ENCODE results near the gene IER5. TPM values are rescaled to one million over a fixed set of nuclear protein-coding genes. Genes with fewer than 3 reads are reported as not detected.
"Not testable (repeated sequence)": the region's sequence is repeated elsewhere in the genome, so short reads cannot be mapped to it uniquely, and the experiment has no call there.

The IER5 gene
- total RNA-seq, 1 donor from 2014 or later, result 32.0 TPM

DNA sequence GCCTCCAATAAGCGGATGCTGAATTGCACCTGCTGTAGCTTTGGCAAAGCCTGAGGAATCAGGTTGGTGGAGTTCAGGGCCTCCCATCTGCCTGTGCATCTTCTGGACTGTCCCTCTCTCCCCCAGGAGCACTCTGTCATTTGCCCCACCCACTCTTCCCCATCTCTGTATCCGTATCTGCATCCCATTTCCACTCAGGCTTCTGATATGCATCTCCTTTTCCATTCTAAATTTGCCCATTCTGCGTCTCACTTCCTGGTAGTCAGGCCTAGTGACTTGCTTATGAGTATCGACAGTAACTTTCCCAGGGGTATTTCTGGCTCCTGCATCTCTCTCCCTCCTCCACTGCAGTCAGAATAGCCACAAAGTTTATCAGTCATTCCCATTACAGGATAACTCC is 39.1 kb upstream of the IER5 start:
- intact Hi-C loops (cut with DNase I), result no loop called here
- H3K4me1 ChIP-seq, result peaks cover 7% of the 10 kb centered on the region
- H3K4me3 ChIP-seq, result no peak overlapping the region
- ATAC-seq, result no peak
- TF ChIP-seq, protein P1, sequence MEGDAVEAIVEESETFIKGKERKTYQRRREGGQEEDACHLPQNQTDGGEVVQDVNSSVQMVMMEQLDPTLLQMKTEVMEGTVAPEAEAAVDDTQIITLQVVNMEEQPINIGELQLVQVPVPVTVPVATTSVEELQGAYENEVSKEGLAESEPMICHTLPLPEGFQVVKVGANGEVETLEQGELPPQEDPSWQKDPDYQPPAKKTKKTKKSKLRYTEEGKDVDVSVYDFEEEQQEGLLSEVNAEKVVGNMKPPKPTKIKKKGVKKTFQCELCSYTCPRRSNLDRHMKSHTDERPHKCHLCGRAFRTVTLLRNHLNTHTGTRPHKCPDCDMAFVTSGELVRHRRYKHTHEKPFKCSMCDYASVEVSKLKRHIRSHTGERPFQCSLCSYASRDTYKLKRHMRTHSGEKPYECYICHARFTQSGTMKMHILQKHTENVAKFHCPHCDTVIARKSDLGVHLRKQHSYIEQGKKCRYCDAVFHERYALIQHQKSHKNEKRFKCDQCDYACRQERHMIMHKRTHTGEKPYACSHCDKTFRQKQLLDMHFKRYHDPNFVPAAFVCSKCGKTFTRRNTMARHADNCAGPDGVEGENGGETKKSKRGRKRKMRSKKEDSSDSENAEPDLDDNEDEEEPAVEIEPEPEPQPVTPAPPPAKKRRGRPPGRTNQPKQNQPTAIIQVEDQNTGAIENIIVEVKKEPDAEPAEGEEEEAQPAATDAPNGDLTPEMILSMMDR (IDR thresholded peaks at IDR 0.05), result no peak
- no peaks in the 10 kb centered on the region for H3K27me3 ChIP-seq
- H3K36me3 ChIP-seq, result peaks cover 29% of the 10 kb centered on the region
- no peaks in the 10 kb centered on the region for H3K9me3 ChIP-seq
- DNase-seq, result no peak
- no peak overlapping the region for H3K27ac ChIP-seq

- DNase-seq (no peak), ATAC-seq (no peak)
- Histone ChIP-seq H3K36me3 (peaks cover 41% of the 10 kb centered on the region), H3K4me3 (no peak overlapping the region), H3K27me3 (no peaks in the 10 kb centered on the region), H3K4me1 (no peaks in the 10 kb centered on the region), H3K27ac (no peak overlapping the region), H3K9me3 (no peaks in the 10 kb centered on the region)
- TF ChIP-seq, protein P1 (IDR thresholded peaks at IDR 0.05), result no peak
- intact Hi-C loops (cut with DNase I), result no loop called here
Measured at GRCh38 chr1:181050922-181051321, 37.6 kb upstream of the IER5 start.

GRCh38 chr1:181056560-181056959 is 31.9 kb upstream of the IER5 start:
- H3K36me3 ChIP-seq, result peaks cover 32% of the 10 kb centered on the region
- intact Hi-C loops (cut with DNase I), result no loop called here
- H3K9me3 ChIP-seq, result no peaks in the 10 kb centered on the region
- no peak overlapping the region for H3K4me3 ChIP-seq
- DNase-seq (no peak), ATAC-seq (no peak)
- TF ChIP-seq, protein P1 (IDR thresholded peaks at IDR 0.05), result no peak
- peaks cover 9% of the 10 kb centered on the region for H3K4me1 ChIP-seq
- no peak overlapping the region for H3K27ac ChIP-seq
- H3K27me3 ChIP-seq, result no peaks in the 10 kb centered on the region

DNA sequence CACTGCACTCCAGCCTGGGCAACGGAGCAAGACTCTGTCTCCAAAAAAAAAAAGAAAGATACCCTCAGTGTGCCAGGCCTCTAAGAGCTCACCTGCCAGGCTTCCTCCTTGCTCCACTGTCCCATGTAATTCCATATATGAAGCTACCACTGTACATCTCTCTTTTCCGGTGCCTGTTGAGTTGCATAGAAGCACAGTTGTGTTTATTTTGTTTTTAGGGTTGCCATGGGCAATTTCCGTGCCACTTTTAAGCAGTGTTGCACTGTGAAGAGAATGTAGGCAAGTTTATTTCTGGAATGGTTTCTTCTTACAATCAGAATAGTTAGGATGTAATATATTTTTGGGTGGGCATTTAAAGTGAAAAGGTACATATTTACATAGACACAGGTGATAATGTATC is 31.4 kb upstream of the IER5 start:
- H3K27me3 ChIP-seq, result no peaks in the 10 kb centered on the region
- peaks cover 10% of the 10 kb centered on the region for H3K4me1 ChIP-seq
- TF ChIP-seq, protein P1 (IDR thresholded peaks at IDR 0.05), result no peak
- intact Hi-C loops (cut with DNase I), result no loop called here
- no peaks in the 10 kb centered on the region for H3K9me3 ChIP-seq
- no peak for DNase-seq
- no peak overlapping the region for H3K27ac ChIP-seq
- ATAC-seq, result no peak
- peaks cover 29% of the 10 kb centered on the region for H3K36me3 ChIP-seq
- H3K4me3 ChIP-seq, result no peak overlapping the region

DNA sequence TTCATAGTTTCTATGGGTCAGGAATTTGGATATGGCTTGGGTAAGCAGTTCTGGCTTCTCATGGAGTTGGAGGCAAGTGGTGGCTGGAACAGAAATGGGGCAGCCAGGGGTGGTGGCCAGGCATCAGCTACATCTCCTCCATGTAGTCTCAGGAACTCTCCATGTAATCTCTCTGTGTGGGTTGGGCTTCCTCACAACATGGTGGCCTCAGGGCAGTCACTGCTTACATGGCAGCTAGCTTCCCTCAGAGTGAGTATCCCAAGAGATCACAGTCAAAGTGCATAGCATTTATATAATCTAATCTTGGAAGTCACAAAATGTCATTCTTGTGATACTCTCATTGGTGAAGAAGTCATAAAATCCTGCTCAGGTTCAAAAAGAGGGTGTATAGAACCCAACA is 29.1 kb upstream of the IER5 start:
- no peaks in the 10 kb centered on the region for H3K27me3 ChIP-seq
- ATAC-seq, result no peak
- peaks cover 17% of the 10 kb centered on the region for H3K36me3 ChIP-seq
- H3K27ac ChIP-seq, result no peak overlapping the region
- no peak overlapping the region for H3K4me3 ChIP-seq
- TF ChIP-seq, protein P1 (IDR thresholded peaks at IDR 0.05), result no peak
- DNase-seq, result no peak
- H3K9me3 ChIP-seq, result no peaks in the 10 kb centered on the region
- intact Hi-C loops (cut with DNase I), result no loop called here
- peaks cover 23% of the 10 kb centered on the region for H3K4me1 ChIP-seq

- TF ChIP-seq, protein P1 (IDR thresholded peaks at IDR 0.05), result no peak
- Histone ChIP-seq H3K4me3 (no peak overlapping the region), H3K36me3 (peaks cover 14% of the 10 kb centered on the region), H3K4me1 (peaks cover 24% of the 10 kb centered on the region), H3K27me3 (no peaks in the 10 kb centered on the region), H3K9me3 (no peaks in the 10 kb centered on the region), H3K27ac (no peak overlapping the region)
- intact Hi-C loops (cut with DNase I), result no loop called here
- DNase-seq (no peak), ATAC-seq (no peak)
Measured at GRCh38 chr1:181060066-181060465, 28.4 kb upstream of the IER5 start.

- H3K27ac ChIP-seq; H3K27me3 ChIP-seq; ATAC-seq; H3K36me3 ChIP-seq; H3K9me3 ChIP-seq; DNase-seq; intact Hi-C loops (cut with DNase I); H3K4me3 ChIP-seq: not testable (repeated sequence)
- peaks cover 24% of the 10 kb centered on the region for H3K4me1 ChIP-seq
Measured at GRCh38 chr1:181060947-181061346, 27.6 kb upstream of the IER5 start.
